HG02588 (cell line): Measurements from ENCODE around the gene CCDC170.

Experiments used
- ATAC-seq: cut with Tn5 transposase; IDR thresholded peaks from one replicate; pipeline ENCODE4 v1.9.1; 2021; ENCODE audit warnings: mild to moderate bottlenecking, moderate library complexity; ENCODE audit not compliant: unreplicated experiment

Gene CCDC170

GRCh38 chr6:151649835-151650234 is 156.0 kb downstream of the CCDC170 start:
- no peak for ATAC-seq

- no peak for ATAC-seq
These were observed 157.8 kb downstream of the CCDC170 start for GRCh38 chr6:151651639-151652038.

DNA sequence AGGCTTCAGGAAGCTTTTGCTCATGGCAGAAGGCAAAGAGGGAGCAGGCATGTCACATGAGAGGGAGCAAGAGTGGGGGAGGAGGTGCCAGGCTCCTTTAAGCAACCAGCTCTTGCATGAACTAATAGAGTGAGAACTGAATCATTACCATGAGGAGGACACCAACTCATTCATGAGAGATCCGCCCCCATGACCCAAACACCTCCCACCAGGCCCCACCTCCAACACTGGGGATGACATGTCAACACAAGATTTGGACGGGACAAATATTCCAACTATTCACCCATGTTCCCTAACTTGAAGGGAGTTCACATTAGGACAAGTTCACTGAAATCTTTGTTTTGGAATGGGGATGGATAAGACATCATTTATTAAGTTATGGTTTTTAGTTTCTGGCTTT is 158.5 kb downstream of the CCDC170 start:
- ATAC-seq: no peak

DNA sequence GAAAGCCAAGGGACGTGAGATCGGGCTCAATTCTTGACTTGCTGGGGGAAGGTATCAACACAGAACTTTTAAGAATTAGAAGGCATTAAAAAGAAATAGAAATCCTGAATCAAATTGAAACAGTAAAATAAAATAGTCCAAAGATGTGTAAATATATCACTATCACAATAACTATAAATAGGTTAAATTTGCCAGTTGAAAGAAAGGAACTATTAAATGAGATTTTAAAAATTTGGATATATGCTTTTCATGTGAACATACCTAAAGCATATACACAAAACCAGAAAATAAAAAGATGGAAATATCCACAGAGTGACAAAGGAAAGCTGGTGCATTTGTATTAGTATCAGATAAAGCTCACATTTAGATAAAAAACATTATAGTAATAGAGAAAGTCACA is 161.3 kb downstream of the CCDC170 start:
- ATAC-seq: no peak

- ATAC-seq: no peak
These were observed 162.6 kb downstream of the CCDC170 start for GRCh38 chr6:151656392-151656791.

- no peak for ATAC-seq
These were observed 164.3 kb downstream of the CCDC170 start for GRCh38 chr6:151658091-151658490.

DNA sequence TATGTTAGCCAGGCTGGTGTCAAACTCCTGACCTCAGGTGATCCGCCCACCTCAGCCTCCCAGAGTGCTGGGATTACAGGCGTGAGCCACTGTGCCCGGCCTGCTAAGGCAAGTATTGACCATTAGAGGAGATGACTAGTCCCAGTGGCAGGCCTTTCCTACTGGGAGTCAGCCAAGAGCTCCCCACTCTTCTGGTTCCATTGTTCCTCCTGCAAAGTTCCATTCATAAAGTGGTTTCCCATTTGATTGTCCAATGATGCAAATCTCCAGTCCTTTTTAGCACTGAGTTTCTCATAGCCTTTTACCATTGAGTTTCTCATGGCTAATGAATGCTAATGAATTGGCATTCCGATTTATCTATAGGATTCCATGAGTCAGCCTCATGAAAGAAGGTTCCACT is 165.4 kb downstream of the CCDC170 start:
- no peak for ATAC-seq

DNA sequence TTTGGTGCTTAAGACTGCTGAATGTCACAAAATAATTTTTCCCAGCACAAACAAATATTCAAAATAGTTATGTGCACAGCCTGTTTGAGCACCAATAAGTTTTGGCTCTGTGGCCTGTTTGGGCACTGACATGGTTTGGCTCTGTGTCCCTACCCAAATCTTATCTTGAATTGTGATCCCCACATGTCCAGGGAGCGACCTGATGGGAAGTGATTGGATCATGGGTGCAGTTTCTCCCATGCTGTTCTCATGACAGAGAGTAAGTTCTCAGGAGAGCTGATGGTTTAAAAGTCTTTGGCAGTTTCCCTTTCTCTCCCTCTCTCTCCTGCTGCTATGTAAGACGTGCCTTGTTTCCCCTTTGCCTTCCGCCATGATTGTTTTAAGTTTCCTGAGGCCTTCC is 167.7 kb downstream of the CCDC170 start:
- ATAC-seq: no peak

DNA sequence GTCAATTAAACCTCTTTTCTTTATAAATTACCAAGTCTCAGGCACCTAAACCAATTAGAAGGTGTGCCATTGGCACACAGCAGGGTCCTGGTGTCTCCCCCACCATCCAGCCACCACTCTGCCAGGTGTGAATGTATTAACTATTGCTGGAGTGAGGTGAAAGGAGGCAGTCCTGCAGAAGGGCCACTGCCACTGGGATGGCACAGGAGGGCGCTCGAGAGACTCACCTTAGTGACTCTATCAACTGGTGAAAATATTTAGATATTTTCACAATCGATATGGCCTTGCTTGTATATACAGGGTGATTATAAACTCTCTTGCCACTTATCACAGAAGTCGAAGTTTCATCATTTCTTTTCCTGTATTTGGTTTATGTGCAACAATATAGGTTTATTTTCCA is 168.1 kb downstream of the CCDC170 start:
- ATAC-seq: no peak

DNA sequence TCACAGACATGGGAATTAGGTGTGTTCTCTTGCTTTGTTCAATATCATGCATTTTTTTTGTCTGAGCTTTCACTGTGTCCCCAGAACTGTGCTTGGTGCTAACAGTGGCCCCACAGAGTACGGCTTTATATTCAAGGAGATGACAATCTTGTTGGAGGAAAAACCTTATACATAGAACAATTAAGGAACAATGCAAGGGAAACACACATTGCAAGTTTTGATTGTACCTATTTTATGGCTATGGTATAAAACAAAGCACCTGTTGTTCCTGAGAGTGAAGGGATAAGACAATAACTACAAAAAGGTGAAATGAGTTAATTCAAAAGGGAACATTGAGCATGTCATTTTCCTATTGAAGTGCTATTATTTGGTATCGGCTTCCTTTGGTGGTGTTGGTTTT is 169.7 kb downstream of the CCDC170 start:
- no peak for ATAC-seq

DNA sequence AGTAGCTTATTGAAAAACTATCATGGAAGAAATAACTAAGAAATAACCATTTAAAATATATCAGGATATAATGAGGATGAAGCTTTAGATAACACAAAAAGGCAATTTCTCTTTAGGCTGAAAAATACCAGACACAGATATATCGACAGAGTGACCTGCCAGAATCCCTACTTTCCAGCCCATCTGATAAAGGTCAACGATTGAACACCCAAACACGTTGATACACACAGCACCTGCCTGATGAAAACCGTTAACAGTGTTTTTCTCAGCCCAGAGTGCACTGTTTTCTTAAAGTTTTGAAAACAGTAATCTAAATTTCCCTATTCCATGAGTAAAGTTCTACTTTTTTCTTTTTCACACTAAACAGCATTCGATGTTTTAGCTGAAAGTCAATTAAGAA is 170.6 kb downstream of the CCDC170 start:
- ATAC-seq: no peak

- no peak for ATAC-seq
These were observed 171.5 kb downstream of the CCDC170 start for GRCh38 chr6:151665329-151665728.

DNA sequence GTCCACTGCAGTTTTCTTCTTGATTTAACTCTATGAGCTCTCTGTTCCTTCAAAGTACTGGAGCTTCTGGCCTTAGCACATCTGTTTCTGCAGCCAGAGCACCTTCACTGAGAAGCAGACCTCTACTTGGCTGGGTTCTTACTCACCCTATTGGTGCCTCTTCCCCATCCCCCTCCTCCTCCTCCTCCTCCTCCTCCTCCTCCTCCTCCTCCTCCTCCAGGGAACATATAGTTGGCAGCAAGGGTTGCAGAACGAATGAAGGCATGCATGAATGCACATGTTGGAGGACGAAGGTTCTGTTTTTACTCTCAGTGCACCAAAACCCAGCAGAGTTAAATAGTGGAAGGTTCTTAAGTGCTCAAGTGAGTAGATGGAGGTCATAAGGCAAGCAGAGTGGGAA is 172.7 kb downstream of the CCDC170 start:
- ATAC-seq: no peak

DNA sequence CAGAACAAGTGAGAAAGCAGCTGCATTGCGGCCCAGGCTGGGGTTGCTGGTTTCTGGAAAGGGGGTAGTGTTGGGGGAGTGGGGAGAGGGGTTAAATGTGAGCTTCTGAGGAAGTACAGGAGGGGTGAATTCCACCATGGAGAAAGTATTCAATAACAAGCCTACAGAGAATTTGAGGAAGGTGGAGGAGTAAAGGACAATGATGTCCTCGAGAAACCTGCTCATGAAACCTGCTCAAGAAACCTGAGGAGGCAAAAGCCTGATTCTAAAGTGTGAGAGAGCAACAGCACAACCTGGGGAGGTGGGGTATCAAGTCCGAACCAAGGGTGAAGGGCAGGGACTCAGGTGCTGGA is 175.4 kb downstream of the CCDC170 start:
- ATAC-seq: no peak

- ATAC-seq: no peak
These were observed 176.3 kb downstream of the CCDC170 start for GRCh38 chr6:151670116-151670515.
